Neutrophil (primary cell): ENCODE results near the gene GBP3.
"Not testable (repeated sequence)": the region's sequence is repeated elsewhere in the genome, so short reads cannot be mapped to it uniquely, and the experiment has no call there.

Experiments
- H3K27ac ChIP-seq: fragments of 200-600 bp; sonication (generic); 2 replicates; pipeline ENCODE4 v1.5.1; 2016; ENCODE audit warnings: mild to moderate bottlenecking, moderate library complexity
- H3K27me3 ChIP-seq: fragments of 200-600 bp; sonication (generic); 2 replicates; pipeline ENCODE4 v1.6.0; 2016; ENCODE audit warnings: mild to moderate bottlenecking
- H3K36me3 ChIP-seq: fragments of 200-600 bp; sonication (generic); 2 replicates; pipeline ENCODE4 v1.5.1; 2017
- H3K4me1 ChIP-seq, 2 experiments: fragments of 200-600 bp in 1 of 2; sonication (generic) in 1 of 2; 1 replicate in 1 of 2; 2 replicates in 1 of 2; pipeline versions ENCODE4 v1.5.1 to v1.6.1; 2013 to 2016; ENCODE audit warnings: low read depth in 1 of 2, low read length in 1 of 2, mild to moderate bottlenecking in 1 of 2, moderate library complexity in 1 of 2; ENCODE audit not compliant: control insufficient read depth in 1 of 2, insufficient read depth in 1 of 2
- H3K4me3 ChIP-seq, 2 experiments: fragments of 200-600 bp in 1 of 2; sonication (generic) in 1 of 2; 1 replicate in 1 of 2; 2 replicates in 1 of 2; pipeline ENCODE4 v1.5.1; 2013 to 2016; ENCODE audit warnings: low read depth in 1 of 2, low read length in 1 of 2, mild to moderate bottlenecking in 1 of 2, moderate library complexity in 1 of 2
- H3K9me3 ChIP-seq: fragments of 200-600 bp; sonication (generic); 2 replicates; pipeline ENCODE4 v1.5.1; 2016
- CTCF ChIP-seq: fragments of 200-600 bp; sonication (generic); IDR thresholded peaks from 2 replicates; pipeline ENCODE4 v1.5.1; 2016; ENCODE audit warnings: antibody characterized with exemption

GBP3 gene

GRCh38 chr1:89005286-89006151 is 17.1 kb downstream of the GBP3 start:
- TF ChIP-seq CTCF: no peak
- H3K27ac ChIP-seq: no peak overlapping the region
- H3K27me3 ChIP-seq: no peaks in the 10 kb centered on the region
- H3K4me1 ChIP-seq: no peaks in the 10 kb centered on the region
- peaks cover 19% of the 10 kb centered on the region for H3K36me3 ChIP-seq
- no peak overlapping the region for H3K4me3 ChIP-seq
- no peaks in the 10 kb centered on the region for H3K9me3 ChIP-seq

GRCh38 chr1:89002176-89002575 is 20.5 kb downstream of the GBP3 start:
- H3K9me3 ChIP-seq, H3K27me3 ChIP-seq, H3K4me3 ChIP-seq, H3K4me1 ChIP-seq, H3K36me3 ChIP-seq, H3K27ac ChIP-seq: not testable (repeated sequence)

GRCh38 chr1:89001510-89001909 is 21.2 kb downstream of the GBP3 start:
- H3K4me1 ChIP-seq: no peaks in the 10 kb centered on the region
- no peak for TF ChIP-seq CTCF
- H3K27ac ChIP-seq: no peak overlapping the region
- no peak overlapping the region for H3K4me3 ChIP-seq
- H3K9me3 ChIP-seq: no peaks in the 10 kb centered on the region
- peaks cover 7% of the 10 kb centered on the region for H3K36me3 ChIP-seq
- H3K27me3 ChIP-seq: no peaks in the 10 kb centered on the region

GRCh38 chr1:88998716-88999115 is 23.9 kb downstream of the GBP3 start:
- H3K9me3 ChIP-seq: no peaks in the 10 kb centered on the region

GRCh38 chr1:88990426-88990825 is 32.2 kb downstream of the GBP3 start:
- Histone ChIP-seq H3K4me3 (no peak overlapping the region), H3K4me1 (peaks cover 31 to 33% of the 10 kb centered on the region in 2 experiments), H3K27me3 (no peaks in the 10 kb centered on the region), H3K9me3 (no peaks in the 10 kb centered on the region), H3K27ac (no peak overlapping the region), H3K36me3 (peaks cover 22% of the 10 kb centered on the region)
- no peak for TF ChIP-seq CTCF

More at GRCh38 chr1:88998716-88999115, 23.9 kb downstream of the GBP3 start:
- peak; percentile 59 for TF ChIP-seq CTCF
- Histone ChIP-seq H3K36me3 (no peaks in the 10 kb centered on the region), H3K4me1 (peaks cover 1% of the 10 kb centered on the region in 2 experiments), H3K27me3 (no peaks in the 10 kb centered on the region), H3K27ac (no peak overlapping the region), H3K4me3 (no peak overlapping the region)

GRCh38 chr1:88985692-88986091 is 37.0 kb downstream of the GBP3 start:
- H3K4me1 ChIP-seq: peaks cover 32 to 37% of the 10 kb centered on the region in 2 experiments
- no peak for TF ChIP-seq CTCF
- H3K27me3 ChIP-seq: no peaks in the 10 kb centered on the region
- no peaks in the 10 kb centered on the region for H3K9me3 ChIP-seq
- peaks cover 30% of the 10 kb centered on the region for H3K36me3 ChIP-seq
- H3K27ac ChIP-seq: no peak overlapping the region
- no peak overlapping the region for H3K4me3 ChIP-seq
